GM21723 (cell line): ENCODE results near the gene GSK3B.
"Not testable (repeated sequence)": the region's sequence is repeated elsewhere in the genome, so short reads cannot be mapped to it uniquely, and the experiment has no call there.

Experiments used
- ATAC-seq: cut with Tn5 transposase; IDR thresholded peaks from one replicate; pipeline ENCODE4 v1.9.1; 2021; ENCODE audit warnings: mild to moderate bottlenecking, moderate library complexity; ENCODE audit not compliant: unreplicated experiment

GSK3B gene

DNA sequence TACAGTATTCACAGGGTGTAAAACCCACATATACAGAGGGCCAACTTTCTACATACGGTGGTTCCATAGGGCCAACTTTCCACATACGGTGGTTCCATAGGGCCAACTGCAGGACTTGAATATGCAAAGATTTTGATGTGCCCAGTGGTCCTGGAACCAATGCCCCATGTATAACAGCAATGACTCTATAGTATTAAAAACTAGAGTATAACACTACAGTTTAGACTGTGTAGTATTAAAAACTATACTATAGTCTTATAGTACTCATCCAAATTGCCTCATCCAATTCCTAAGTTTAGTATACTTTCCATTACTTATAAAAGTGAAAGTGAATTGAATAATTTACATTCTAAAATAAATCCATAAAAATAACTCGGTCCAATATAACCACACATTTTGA lies 75.9 kb downstream of the GSK3B start:
- ATAC-seq: no peak

DNA sequence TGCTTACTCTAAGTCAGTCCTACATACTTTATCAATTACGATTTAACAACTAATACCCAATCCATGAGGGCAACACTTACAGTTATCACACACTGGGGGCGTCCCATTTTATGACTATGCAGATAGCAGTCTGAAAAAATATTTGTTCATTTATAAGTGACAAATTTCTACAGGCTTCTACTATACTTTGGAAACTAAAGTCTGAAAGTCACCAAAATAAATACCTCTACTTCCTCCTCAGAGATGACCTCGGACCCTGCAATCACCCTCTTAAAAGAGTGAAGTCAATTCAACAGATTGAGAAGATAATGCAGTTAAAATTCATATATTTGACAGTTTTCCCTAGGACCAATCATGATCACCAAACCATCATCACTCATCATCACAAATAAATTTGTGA lies 76.6 kb downstream of the GSK3B start:
- no peak for ATAC-seq

DNA sequence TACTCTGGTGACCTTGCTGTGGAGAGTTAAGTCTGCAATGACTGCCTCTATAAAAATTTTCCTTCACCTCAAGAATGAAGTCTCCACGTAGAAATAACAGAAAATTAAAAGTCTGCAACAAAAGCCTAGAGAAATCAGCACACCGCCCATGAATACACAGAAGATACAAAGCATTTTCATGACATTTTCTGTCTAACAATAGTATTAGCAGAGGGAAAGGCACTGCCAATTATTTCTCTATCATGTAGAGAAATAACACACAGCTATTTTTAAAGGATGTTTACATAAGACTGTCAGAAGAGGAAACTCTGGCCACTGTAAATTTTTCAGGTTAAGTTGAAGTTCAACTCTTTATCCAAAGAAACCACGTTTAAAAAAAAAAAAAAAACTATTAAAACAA lies 80.8 kb downstream of the GSK3B start:
- no peak for ATAC-seq

DNA sequence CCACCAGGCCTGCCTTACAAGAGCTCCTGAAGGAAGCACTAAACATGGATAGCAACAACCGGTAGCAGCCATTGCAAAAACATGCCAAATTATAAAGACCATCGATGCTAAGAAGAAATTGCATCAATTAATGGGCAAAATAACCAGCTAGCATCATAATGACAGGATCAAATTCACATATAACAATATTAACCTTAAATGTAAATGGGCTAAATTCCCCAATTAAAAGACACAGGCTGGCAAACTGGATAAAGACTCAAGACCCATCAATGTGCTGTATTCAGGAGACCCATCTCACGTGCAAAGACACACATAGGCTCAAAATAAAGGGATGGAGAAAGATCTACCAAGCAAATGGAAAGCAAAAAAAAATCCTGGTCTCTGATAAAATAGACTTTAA lies 88.5 kb downstream of the GSK3B start:
- ATAC-seq: not testable (repeated sequence)

DNA sequence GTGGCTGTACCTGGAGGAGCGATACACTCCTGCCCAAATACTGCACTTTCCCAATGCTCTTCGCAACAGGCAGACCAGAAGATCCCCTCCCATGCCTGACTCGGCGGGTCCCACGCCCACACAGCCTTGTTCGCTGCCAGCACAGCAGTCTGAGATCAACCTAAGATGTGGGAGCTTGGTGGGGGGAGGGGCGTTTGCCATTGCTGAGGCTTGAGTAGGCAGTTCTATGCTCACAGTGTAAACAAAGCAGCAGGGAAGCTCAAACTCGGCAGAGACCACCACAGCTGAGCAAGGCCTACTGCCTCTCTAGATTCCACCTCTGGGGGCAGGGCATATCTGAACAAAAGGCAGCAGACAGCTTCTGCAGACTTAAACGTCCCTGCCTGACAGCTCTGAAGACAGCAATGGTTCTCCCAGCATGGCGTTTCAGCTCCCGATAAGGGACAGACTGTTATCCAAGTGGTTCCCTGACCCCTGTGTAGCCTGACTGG lies 90.2 kb downstream of the GSK3B start:
- ATAC-seq: not testable (repeated sequence)

DNA sequence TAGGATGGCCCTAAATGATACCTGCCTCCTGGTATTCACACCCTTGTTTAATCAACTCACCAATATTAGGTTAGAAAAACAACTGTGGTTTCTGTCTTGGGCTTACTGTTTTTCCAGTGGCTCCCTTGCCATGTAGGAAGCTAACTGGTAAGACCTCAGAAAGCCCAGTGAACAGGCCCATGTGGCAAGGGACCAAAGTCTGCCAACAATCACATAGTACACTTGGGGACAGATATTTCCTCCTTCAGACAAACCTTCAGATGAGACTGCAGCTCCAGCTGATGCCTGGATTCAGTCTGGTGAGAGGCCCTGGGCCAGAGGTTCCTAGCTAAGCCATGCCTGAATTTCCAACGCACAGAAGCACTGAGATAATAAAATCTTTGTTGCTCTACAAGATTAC lies 96.1 kb downstream of the GSK3B start:
- ATAC-seq: no peak

DNA sequence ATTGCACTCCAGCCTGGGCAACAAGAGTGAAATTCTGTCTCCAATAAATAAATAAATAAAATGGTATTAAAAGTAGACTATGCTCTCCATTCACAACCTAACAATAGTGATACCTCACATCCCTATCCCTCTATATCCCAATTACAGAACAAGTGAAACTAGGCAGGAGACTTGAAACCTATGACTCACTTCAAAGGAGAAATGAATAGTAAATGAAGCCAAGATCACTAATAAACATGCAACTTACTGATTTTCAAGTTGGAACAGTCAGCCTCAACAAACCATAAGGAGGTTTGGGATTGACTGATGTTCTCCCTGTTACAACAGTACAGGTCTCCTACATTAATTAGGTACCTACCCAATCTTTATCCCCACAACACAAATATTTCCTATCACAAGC lies 103.4 kb downstream of the GSK3B start:
- ATAC-seq: no peak

DNA sequence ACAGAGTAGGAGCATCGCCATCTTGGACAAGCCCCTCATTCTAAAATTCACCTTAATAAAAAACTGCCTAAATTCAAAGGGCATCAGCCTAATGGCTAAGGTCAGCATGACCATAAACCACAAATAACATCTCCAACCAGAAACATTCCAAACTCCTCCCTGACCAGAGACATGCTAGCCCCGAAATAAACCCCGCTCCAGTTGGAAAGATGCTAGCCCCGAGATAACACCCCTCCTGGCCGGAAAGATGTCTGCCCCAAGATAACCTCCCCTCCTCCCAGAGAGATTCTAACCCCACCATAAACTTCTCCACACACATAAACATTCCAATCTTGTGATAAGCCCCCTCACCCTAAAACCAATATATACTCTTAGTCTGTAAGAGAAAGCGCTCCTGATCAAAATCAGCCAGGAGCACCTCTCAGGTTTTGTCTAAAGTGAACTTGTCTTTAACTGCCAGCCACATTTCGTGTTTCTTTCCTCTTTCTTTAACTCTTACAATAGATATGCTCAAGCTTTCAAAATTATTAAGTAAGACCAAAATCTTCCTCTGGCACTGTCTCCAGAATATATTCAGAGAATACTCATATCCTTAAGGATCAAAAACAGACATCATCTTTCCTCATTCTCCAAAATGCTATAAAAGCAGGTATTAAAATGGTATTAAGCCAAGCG lies 104.1 kb downstream of the GSK3B start:
- no peak for ATAC-seq

DNA sequence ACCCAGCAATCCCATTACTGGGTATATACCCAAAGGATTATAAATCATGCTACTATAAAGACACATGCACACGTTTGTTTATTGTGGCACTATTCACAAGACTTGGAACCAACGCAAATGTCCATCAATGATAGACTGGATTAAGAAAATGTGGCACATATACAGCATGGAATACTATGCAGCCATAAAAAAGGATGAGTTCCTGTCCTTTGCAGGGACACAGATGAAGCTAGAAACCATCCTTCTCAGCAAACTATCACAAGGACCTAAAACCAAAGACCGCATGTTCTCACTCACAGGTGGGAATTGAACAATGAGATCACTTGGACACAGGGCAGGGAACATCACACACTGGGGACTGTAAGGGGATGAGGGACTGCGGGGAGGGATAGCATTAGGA lies 107.4 kb downstream of the GSK3B start:
- not testable (repeated sequence) for ATAC-seq

DNA sequence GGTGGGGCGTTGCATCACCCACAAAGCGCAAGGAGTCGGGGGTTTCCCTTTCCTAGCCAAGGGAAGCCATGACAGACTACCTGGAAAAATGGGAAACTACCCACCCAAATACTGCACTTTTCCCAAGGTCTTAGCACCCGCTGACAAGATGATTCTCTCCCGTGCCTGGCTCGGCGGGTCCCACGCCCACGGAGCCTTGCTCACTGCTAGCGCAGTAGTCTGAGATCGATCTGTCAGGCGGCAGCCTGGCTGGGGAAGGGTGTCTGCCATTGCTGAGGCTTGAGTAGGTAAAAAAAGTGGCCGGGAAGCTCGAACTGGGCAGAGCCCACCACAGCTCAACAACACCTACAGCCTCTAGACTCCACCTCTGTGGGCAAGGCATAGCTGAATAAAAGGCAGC lies 112.9 kb downstream of the GSK3B start:
- ATAC-seq: no peak

DNA sequence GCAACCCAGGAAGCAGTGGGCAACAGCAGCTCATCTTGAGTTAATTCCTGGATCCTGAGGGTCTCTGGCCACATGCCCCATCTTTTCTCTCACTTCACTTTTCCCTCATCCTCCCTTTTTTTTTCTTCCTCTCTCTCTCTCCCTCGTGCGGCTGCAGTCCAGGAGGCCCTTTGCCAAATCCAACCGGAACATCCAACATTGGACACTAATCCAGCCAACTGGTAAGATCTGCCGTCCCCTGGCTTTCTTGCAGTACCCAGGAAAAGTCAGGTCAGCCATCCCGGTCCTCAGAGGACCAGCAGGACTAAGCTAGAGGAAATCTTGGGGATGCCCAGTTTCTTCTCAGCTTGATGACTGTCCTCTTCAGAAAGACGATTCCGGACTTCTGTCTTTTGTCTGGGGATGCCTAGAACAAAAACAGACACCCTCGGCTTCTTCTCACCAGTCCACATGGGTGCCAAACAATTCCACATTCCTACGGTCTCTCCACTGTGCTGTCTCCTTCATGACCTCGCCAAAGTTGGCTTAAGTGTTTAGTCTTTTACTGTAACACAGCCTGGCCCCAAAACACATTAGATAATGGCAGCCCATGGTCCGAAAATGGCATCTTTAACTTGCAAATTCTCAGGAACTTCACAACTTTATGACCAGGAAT lies 115.6 kb downstream of the GSK3B start:
- ATAC-seq: no peak

DNA sequence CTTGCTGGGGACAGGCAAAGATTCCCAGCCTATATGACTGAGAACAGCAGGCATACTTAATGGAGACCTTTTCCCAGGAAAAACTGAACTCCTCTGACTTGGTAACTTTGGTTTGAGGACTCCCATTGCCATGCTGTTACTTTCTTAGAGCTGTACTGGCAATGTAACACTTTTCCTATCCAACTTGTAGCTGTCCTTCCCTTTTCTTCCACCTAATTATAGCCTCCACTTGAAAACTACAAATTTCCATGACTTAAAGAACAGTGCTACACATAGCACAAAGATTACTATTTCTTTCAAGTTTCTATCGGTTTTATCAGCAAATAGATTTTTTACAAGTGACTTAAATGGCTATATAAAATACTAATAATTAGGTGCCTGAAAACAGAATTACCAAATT lies 116.9 kb downstream of the GSK3B start:
- no peak for ATAC-seq

DNA sequence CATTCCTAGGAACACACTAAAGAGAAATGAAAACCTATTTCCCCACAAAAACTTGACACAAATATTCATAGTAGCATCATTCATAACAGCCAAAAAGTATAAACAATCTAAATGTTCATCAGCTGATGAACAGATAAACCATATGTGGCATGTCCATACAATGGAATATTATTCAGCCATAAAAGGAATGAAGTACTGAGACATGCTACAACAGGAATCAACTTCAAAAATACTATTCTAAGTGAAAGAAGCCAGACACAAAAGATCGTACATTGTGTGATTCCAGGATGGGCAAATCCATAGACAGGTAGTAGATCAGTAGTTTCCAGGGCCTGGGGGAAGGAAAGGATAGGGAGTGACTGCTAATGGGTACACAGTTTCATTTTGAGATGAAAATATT lies 118.0 kb downstream of the GSK3B start:
- no peak for ATAC-seq

DNA sequence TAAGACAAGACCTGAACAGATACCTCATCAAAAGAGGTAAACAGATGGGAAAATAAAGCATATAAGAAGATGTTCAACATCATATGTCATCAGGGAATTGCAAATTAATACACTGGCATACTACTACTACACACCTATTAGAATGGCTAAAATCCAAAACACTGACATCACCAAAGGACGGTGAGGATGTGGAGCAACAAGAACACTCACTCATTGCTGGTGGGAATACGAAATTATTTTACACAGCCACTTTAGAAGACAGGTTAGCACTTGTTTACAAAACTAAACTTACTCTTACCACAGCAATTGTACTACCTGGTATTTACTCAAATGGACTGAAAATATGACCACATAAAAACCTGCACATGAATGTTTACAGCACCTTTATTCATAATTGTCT lies 119.6 kb downstream of the GSK3B start:
- ATAC-seq: no peak

DNA sequence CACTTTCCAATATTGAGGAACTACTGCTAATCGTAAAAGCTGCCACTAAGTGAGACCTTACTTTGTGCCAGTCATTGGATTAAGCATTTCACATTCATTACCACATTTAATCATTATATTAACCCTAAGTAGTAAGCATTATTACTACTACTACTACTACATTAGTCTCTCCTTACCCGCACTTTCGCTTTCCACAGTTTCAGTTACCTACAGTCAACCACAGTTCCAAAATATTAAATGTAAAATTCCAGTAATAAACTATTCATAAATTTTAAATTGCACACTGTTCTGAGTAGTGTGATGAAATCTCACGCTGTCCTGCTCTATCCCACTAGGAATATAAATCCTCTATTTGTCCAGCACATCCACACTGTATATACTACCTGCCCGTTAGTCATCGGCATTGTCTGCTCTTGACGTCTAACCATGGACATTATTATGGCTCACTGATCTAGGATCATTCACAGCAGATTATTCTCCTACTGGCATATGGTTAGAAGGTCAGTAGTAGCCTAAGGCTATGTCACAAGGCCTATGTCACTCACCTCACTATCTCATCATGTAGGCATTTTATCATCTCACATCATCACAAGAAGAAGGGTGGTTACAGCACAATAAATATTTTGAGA lies 121.1 kb downstream of the GSK3B start:
- no peak for ATAC-seq

DNA sequence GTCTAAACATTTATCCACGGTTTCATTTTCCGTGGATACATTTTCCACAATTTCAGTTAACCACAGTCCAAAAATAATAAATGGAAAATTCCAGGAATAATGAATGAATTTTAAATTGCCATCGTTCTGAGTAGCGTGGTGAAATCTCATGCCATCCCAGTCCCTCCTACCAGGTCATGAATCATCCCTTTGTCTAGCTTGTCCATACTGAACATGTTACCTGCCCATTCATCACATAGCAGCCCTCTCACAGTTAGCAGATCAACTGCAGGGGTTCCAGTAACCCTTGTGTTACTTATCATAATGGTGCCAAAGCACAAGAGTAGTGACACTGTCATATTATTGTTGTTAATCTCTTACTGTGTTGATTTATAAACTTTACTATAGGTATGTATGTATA lies 124.5 kb downstream of the GSK3B start:
- ATAC-seq: no peak

DNA sequence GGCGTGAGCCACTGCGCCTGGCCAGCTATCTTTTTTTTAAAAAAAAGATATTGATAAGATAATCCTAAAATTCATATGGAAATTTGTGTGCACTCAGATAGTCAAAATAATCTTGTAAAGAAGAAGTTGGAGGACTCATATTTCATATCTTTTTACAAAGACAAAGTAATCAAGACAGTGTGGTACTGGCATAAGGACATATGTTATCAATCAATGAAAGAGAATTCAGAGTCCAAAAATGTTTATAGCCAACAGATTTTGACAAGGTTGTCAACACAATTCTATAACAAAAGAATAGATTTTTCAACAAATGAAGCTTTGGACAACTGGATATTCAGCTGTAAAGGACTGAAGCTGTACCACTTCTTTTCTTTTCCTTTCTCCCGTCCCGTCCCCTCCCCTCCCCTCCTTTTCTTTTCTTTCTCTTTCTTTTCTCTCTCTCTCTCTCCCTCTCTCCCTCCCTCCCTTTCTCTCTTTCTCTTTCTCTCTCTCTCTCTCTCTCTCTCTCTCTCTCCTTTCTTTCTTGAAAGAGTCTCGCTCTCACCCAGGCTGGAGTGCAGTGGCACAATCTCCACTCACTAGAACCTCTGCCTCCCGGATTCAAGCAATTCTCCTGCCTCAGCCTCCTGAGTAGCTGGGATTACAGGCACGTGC lies 126.8 kb downstream of the GSK3B start:
- ATAC-seq: no peak

DNA sequence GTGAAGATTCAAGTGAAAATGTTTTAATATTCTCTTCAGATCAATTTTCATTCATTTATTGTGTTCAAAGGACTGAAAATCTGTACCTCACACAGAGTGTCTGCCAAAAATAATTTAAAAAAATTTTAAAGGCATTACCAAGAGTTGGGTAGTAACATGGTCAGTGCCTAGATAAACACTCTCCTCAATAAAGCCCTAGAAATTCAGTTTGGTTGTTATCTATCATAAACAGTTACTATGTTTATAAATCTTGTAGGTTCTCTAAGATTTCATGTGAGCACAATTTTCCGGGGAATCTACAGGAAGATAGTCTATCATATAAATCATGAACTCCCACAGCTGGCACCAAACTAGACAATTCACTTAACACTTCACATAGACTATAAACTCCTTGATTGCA lies 128.6 kb downstream of the GSK3B start:
- no peak for ATAC-seq

DNA sequence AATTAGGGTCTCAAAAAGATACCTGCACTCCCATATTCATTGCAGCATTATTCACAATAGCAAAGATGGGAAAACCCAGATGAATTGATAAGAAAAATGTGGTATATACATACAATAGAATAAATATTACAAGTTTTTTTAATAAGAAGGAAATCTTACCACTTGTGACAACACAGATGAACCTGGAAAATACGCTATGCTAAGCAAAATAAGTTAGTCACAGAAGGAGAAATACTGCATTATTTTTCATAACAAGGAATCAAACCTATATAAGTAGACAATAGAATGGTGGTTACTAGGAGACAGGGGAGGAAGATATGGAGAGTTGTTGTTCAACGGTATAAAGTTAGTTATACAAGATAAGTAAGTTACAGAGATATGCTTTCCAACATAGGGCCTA lies 130.0 kb downstream of the GSK3B start:
- no peak for ATAC-seq

DNA sequence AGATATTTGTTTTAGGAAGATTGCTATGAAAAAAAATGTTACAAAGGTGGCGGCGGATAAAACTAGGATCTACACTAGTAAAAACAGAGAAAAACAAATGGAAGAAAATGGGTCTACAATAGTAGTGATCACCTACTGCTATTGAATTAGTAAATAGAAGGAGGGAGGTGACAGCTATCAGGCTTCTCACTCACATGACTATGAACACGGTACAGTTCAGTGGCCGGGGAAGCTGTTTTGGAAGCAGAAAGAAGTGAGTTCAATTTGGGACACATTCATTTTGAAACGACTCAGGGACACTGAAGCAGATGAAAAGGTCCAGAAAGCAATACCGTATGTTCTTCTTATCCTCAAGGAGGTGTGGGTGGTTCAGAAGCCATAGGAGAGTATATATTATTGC lies 138.3 kb downstream of the GSK3B start:
- ATAC-seq: no peak

DNA sequence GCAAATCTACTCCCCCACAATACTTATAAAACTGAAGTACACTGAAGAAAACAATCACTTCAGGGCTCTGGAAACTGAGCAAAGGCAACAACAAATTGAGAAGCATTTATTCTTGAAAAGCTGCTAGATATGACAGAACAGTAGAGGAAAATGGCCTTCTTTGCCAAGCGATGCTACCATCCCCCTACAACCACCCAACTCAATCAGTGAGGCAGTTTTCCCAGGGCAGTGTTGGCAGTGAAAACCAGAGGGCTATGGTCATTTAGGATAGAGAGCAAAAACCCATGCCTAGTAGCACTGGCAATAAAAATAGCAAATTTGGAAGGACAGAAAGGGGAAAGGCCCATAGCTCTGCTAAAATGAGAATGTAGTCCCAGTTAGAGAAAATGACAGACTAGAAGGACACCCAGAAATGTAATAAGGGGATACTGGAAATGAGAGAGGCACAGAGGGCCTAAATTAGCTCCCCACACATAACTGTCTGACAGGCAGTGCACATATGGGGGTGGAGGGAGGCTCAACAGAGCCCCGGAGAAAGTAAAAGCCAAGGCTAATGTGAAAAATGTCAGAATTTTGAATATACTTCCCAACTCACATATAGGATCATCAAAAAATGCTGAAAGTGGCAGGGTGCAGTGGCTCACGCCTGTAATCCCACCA lies 143.5 kb downstream of the GSK3B start:
- ATAC-seq: no peak
